SU-DHL-6 (cell line): Measurements from ENCODE around the gene HTR6.

Source experiments
- H2AFZ ChIP-seq: fragments of 200-600 bp; sonication (generic); 2 replicates; pipeline ENCODE4 v1.6.1; 2014; ENCODE audit warnings: low read depth, mild to moderate bottlenecking, moderate library complexity, mixed read lengths, antibody characterized with exemption, low read length; ENCODE audit not compliant: severe bottlenecking
- H3F3A ChIP-seq: fragments of 200-600 bp; shearing (Covaris generic); 2 replicates; pipeline ENCODE4 v1.6.0; 2016; ENCODE audit warnings: antibody characterized with exemption, mild to moderate bottlenecking; ENCODE audit not compliant: insufficient read depth
- H3K27ac ChIP-seq: fragments of 200-600 bp; sonication (generic); 2 replicates; pipeline ENCODE4 v1.5.1; 2016; ENCODE audit warnings: low read depth, mild to moderate bottlenecking, low read length, moderate library complexity, mixed read lengths
- H3K27me3 ChIP-seq: fragments of 200-600 bp; sonication (generic), shearing (Covaris generic); 2 replicates; pipeline ENCODE4 v1.6.0; 2014; ENCODE audit warnings: mild to moderate bottlenecking, low read length
- H3K36me3 ChIP-seq: fragments of 200-600 bp; sonication (generic); 2 replicates; pipeline ENCODE4 v1.6.1; 2014; ENCODE audit warnings: mild to moderate bottlenecking, low read length, mixed read lengths
- H3K4me2 ChIP-seq: fragments of 300-600, 200-600 bp; shearing (Covaris generic), sonication (generic); 2 replicates; pipeline ENCODE4 v1.6.0; 2014; ENCODE audit warnings: low read length, low read depth, mild to moderate bottlenecking; ENCODE audit not compliant: poor library complexity, severe bottlenecking
- H3K4me3 ChIP-seq: fragments of 200-600 bp; sonication (generic); 2 replicates; pipeline ENCODE4 v1.5.1; 2014; ENCODE audit warnings: antibody characterized with exemption, low read length, mild to moderate bottlenecking, mixed read lengths; ENCODE audit not compliant: insufficient read depth, poor library complexity, severe bottlenecking
- H3K79me2 ChIP-seq: fragments of 200-600 bp; sonication (generic); 2 replicates; pipeline ENCODE4 v1.6.1; 2014; ENCODE audit warnings: mild to moderate bottlenecking, low read length, moderate library complexity; ENCODE audit not compliant: insufficient read depth
- H3K9ac ChIP-seq: fragments of 200-600 bp; sonication (generic); 2 replicates; pipeline ENCODE4 v1.7.0; 2014; ENCODE audit warnings: mild to moderate bottlenecking, low read length
- H3K9me2 ChIP-seq: fragments of 200-600 bp; sonication (generic); replicated peaks from 2 replicates; pipeline ENCODE4 v1.6.1; 2014; ENCODE audit warnings: low read length; ENCODE audit not compliant: insufficient read depth
- H3K9me3 ChIP-seq: fragments of 200-600 bp; sonication (generic); 2 replicates; pipeline ENCODE4 v1.6.1; 2014; ENCODE audit warnings: low read length, mixed read lengths; ENCODE audit not compliant: insufficient read depth
- H4K20me1 ChIP-seq: fragments of 200-600 bp; sonication (generic); 2 replicates; pipeline ENCODE4 v1.6.1; 2014; ENCODE audit warnings: low read depth, mild to moderate bottlenecking, antibody characterized with exemption, low read length, moderate library complexity, mixed read lengths
- CTCF ChIP-seq: fragments of 200-600 bp; sonication (generic); IDR thresholded peaks from one replicate; pipeline ENCODE4 v1.5.1; 2017; ENCODE audit warnings: antibody characterized with exemption, mild to moderate bottlenecking, low read length, moderate library complexity; ENCODE audit not compliant: insufficient read depth, poor library complexity, severe bottlenecking
- EZH2phosphoT487 ChIP-seq: fragments of 200-600 bp; sonication (generic), shearing (Covaris generic); conservative IDR thresholded peaks from 2 replicates; pipeline ENCODE4 v1.6.1; 2018; ENCODE audit warnings: mild to moderate bottlenecking, antibody characterized with exemption, low read length, moderate library complexity, mixed read lengths

Gene HTR6

GRCh38 chr1:19645411-19646251 lies 19.0 kb upstream of the HTR6 start:
- H3K27ac ChIP-seq = no peak overlapping the region
- H2AFZ ChIP-seq = no peak overlapping the region
- H3K4me3 ChIP-seq = no peak overlapping the region
- H3F3A ChIP-seq = no peaks in the 10 kb centered on the region
- no peaks in the 10 kb centered on the region for H3K9me2 ChIP-seq
- TF ChIP-seq EZH2phosphoT487 = no peak
- no peak for TF ChIP-seq CTCF
- no peak overlapping the region for H3K4me2 ChIP-seq
- H3K36me3 ChIP-seq = no peaks in the 10 kb centered on the region
- no peaks in the 10 kb centered on the region for H3K9me3 ChIP-seq
- no peaks in the 10 kb centered on the region for H3K27me3 ChIP-seq
- no peaks in the 10 kb centered on the region for H3K79me2 ChIP-seq
- no peak overlapping the region for H3K9ac ChIP-seq
- H4K20me1 ChIP-seq = no peaks in the 10 kb centered on the region

GRCh38 chr1:19646377-19647319 lies 18.0 kb upstream of the HTR6 start:
- Histone ChIP-seq H3K4me3 (no peak overlapping the region), H3F3A (no peaks in the 10 kb centered on the region), H3K79me2 (no peaks in the 10 kb centered on the region), H3K9me3 (no peaks in the 10 kb centered on the region), H3K4me2 (no peak overlapping the region), H4K20me1 (no peaks in the 10 kb centered on the region), H3K9me2 (no peaks in the 10 kb centered on the region), H3K27ac (no peak overlapping the region), H3K36me3 (no peaks in the 10 kb centered on the region), H2AFZ (no peak overlapping the region), H3K9ac (no peak overlapping the region), H3K27me3 (no peaks in the 10 kb centered on the region)
- no peak for TF ChIP-seq CTCF
- TF ChIP-seq EZH2phosphoT487 = no peak

- TF ChIP-seq EZH2phosphoT487 (no peak), CTCF (no peak)
- no peak overlapping the region for H2AFZ ChIP-seq
- H3F3A ChIP-seq = no peaks in the 10 kb centered on the region
- H3K4me3 ChIP-seq = no peak overlapping the region
- H3K4me2 ChIP-seq = no peak overlapping the region
- no peak overlapping the region for H3K9ac ChIP-seq
- H4K20me1 ChIP-seq = no peaks in the 10 kb centered on the region
- H3K9me2 ChIP-seq = no peaks in the 10 kb centered on the region
- H3K27ac ChIP-seq = no peak overlapping the region
- no peaks in the 10 kb centered on the region for H3K36me3 ChIP-seq
- no peaks in the 10 kb centered on the region for H3K9me3 ChIP-seq
- H3K79me2 ChIP-seq = no peaks in the 10 kb centered on the region
- H3K27me3 ChIP-seq = no peaks in the 10 kb centered on the region
Observed at GRCh38 chr1:19647643-19648042, 17.0 kb upstream of the HTR6 start.
